Activated CD8-positive, alpha-beta memory T cell treated with anti-CD3 and anti-CD28 coated beads for 24 hours (primary cell): ENCODE data around the gene TBC1D2B.

Source experiments
- DNase-seq: peaks from one replicate; pipeline ENCODE4 v3.0.0-alpha.2; 2020

TBC1D2B gene

GRCh38 chr15:78052001-78052401 lies 25.5 kb downstream of the TBC1D2B start:
- no peak for DNase-seq

- DNase-seq: no peak
Observed at GRCh38 chr15:78051596-78051995, 25.9 kb downstream of the TBC1D2B start.

GRCh38 chr15:78050826-78051225 lies 26.7 kb downstream of the TBC1D2B start:
- DNase-seq: no peak

- DNase-seq: no peak
Observed at GRCh38 chr15:78050441-78050809, 27.1 kb downstream of the TBC1D2B start.

GRCh38 chr15:78049691-78050440 lies 27.6 kb downstream of the TBC1D2B start:
- peak; percentile 84 for DNase-seq

GRCh38 chr15:78048628-78048920 lies 28.9 kb downstream of the TBC1D2B start:
- DNase-seq: no peak

GRCh38 chr15:78047761-78048627 lies 29.5 kb downstream of the TBC1D2B start:
- no peak for DNase-seq

- DNase-seq: no peak
Observed at GRCh38 chr15:78046796-78047341, 30.6 kb downstream of the TBC1D2B start.

GRCh38 chr15:78045189-78045588 lies 32.3 kb downstream of the TBC1D2B start:
- no peak for DNase-seq

GRCh38 chr15:78044407-78045155 lies 32.9 kb downstream of the TBC1D2B start:
- no peak for DNase-seq

GRCh38 chr15:78041946-78042345 lies 35.6 kb downstream of the TBC1D2B start:
- DNase-seq: no peak

- DNase-seq: no peak
Observed at GRCh38 chr15:78040653-78041244, 36.8 kb downstream of the TBC1D2B start.

- no peak for DNase-seq
Observed at GRCh38 chr15:78038585-78039247, 38.8 kb downstream of the TBC1D2B start.

- DNase-seq: no peak
Observed at GRCh38 chr15:78037779-78038305, 39.7 kb downstream of the TBC1D2B start.

- DNase-seq: no peak
Observed at GRCh38 chr15:78037328-78037727, 40.2 kb downstream of the TBC1D2B start.

- peak; percentile 49 for DNase-seq
Observed at GRCh38 chr15:78035861-78036476, 41.5 kb downstream of the TBC1D2B start.

GRCh38 chr15:78035321-78035751 lies 42.2 kb downstream of the TBC1D2B start:
- DNase-seq: no peak

- peak; percentile 87 for DNase-seq
Observed at GRCh38 chr15:78034495-78035191, 42.9 kb downstream of the TBC1D2B start.

GRCh38 chr15:78033864-78034263 lies 43.6 kb downstream of the TBC1D2B start:
- peak; percentile 45 for DNase-seq

GRCh38 chr15:78032671-78033070 lies 44.8 kb downstream of the TBC1D2B start:
- no peak for DNase-seq

- peak; percentile 38 for DNase-seq
Observed at GRCh38 chr15:78024883-78025282, 52.6 kb downstream of the TBC1D2B start.
